ENCODE results near the gene DNAH10. TPM values are rescaled to one million over a fixed set of nuclear protein-coding genes. Genes with fewer than 3 reads are reported as not detected.

DNAH10 gene
- total RNA-seq, 1 donor from 2014 or later, result 0.66 TPM

DNA sequence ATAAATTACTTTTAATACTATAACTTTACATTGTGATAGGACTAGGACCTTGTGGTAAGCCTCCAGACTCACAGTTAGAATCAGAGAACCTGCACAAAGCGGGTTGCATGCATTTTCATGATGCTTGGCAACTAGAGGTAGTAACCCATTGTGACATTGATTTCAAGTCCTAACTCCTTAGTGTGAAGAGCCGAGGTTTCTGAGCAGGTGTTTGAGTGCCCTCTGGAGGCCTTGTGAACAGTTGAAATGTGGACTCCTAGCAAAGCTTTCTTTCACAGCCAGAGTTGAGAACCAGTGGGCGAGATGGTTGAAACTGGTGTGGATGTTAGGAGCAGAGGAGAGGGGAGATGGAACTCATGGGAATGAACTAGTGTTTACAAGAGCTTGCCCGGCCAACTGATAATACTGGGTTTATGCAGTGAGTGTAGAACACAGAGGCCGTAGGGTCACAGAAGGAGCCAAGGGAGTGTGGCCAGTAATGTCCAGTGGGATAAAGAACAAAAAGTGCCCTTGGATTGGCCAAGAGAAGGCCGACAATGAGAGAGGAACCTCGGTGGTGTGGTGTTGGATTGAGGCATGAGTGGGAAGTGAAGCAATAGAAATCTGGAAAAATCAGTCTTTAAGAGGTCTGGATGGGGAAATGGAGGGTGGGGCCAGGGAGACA, 221.9 kb downstream of the DNAH10 start:
- Mint-ChIP-seq H3K27me3 (ENCODE audit: unreplicated experiment) (peaks cover 2% of the 10 kb centered on the region), H3K36me3 (ENCODE audit: unreplicated experiment) (peaks cover 6% of the 10 kb centered on the region), H3K4me1 (ENCODE audit: low read depth, unreplicated experiment) (peaks cover 53% of the 10 kb centered on the region), H3K27ac (ENCODE audit: unreplicated experiment) (peak overlapping the region; percentile 49), H3K4me3 (ENCODE audit: unreplicated experiment) (peak overlapping the region; percentile 76), H3K9me3 (ENCODE audit: unreplicated experiment) (peaks cover 10% of the 10 kb centered on the region)
- DNase-seq, result no peak
- TF ChIP-seq, protein P1, sequence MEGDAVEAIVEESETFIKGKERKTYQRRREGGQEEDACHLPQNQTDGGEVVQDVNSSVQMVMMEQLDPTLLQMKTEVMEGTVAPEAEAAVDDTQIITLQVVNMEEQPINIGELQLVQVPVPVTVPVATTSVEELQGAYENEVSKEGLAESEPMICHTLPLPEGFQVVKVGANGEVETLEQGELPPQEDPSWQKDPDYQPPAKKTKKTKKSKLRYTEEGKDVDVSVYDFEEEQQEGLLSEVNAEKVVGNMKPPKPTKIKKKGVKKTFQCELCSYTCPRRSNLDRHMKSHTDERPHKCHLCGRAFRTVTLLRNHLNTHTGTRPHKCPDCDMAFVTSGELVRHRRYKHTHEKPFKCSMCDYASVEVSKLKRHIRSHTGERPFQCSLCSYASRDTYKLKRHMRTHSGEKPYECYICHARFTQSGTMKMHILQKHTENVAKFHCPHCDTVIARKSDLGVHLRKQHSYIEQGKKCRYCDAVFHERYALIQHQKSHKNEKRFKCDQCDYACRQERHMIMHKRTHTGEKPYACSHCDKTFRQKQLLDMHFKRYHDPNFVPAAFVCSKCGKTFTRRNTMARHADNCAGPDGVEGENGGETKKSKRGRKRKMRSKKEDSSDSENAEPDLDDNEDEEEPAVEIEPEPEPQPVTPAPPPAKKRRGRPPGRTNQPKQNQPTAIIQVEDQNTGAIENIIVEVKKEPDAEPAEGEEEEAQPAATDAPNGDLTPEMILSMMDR (IDR thresholded peaks at IDR 0.05; ENCODE audit: partially characterized antibody, unreplicated experiment), result peak; percentile 17

DNA sequence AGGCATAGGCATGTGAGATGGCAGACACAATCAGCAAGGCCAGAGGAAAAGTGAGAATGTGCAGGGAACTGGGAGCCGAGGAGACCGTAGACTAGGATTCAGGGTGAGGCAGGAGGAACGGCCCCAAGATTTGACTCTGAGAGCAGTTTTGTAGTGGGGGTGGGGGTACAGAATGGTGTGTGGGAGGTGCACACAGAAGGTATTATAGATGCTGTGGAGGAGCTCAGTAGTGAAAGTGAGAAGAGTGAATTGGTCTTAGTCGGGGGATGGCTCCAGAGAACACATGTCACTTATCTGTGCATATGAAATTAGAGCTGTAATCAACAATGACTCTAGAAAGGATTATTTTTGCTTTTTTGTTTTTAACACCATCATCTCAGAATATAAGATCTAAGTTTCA, 222.8 kb downstream of the DNAH10 start:
- no peak for DNase-seq
- Mint-ChIP-seq H3K36me3 (ENCODE audit: unreplicated experiment) (peaks cover 6% of the 10 kb centered on the region), H3K9me3 (ENCODE audit: unreplicated experiment) (peaks cover 10% of the 10 kb centered on the region), H3K27ac (ENCODE audit: unreplicated experiment) (peak overlapping the region; percentile 37), H3K27me3 (ENCODE audit: unreplicated experiment) (peaks cover 2% of the 10 kb centered on the region), H3K4me3 (ENCODE audit: unreplicated experiment) (peak overlapping the region; percentile 76), H3K4me1 (ENCODE audit: low read depth, unreplicated experiment) (peaks cover 60% of the 10 kb centered on the region)
- TF ChIP-seq, protein P1 (IDR thresholded peaks at IDR 0.05; ENCODE audit: partially characterized antibody, unreplicated experiment), result no peak

Other genes with a start within 250 kb of the DNAH10 start
- gene RILPL1, start 228.6 kb upstream of the DNAH10 start, total RNA-seq (ENCODE audit: unreplicated experiment), result 6.2 TPM
- 136 TPM for gene TMED2, start 177.7 kb upstream of the DNAH10 start, total RNA-seq (ENCODE audit: unreplicated experiment)
- gene DDX55, start 160.2 kb upstream of the DNAH10 start, total RNA-seq (ENCODE audit: unreplicated experiment), result 25.2 TPM
- gene EIF2B1, start 128.6 kb upstream of the DNAH10 start, total RNA-seq (ENCODE audit: unreplicated experiment), result 45.8 TPM
- gene GTF2H3, start 128.5 kb upstream of the DNAH10 start, total RNA-seq (ENCODE audit: unreplicated experiment), result 23.0 TPM
- gene TCTN2, start 91.2 kb upstream of the DNAH10 start, total RNA-seq (ENCODE audit: unreplicated experiment), result 5.7 TPM
- gene ATP6V0A2, start 49.9 kb upstream of the DNAH10 start, total RNA-seq (ENCODE audit: unreplicated experiment), result 38.6 TPM
- gene CCDC92, start 210.5 kb downstream of the DNAH10 start, total RNA-seq (ENCODE audit: unreplicated experiment), result 96.2 TPM
- gene ZNF664, start 210.9 kb downstream of the DNAH10 start, total RNA-seq (ENCODE audit: unreplicated experiment), result 310 TPM